Epithelial cell of proximal tubule (primary cell): ENCODE measurements around the gene PGAM2. TPM values are rescaled to one million over a fixed set of nuclear protein-coding genes. Genes with fewer than 3 reads are reported as not detected.

ENCODE experiments used
- DNase-seq: peaks from one replicate; pipeline ENCODE4 v3.0.0-alpha.2; 2011; ENCODE audit warnings: low read depth
- H3K4me3 ChIP-seq: 2 replicates; pipeline ENCODE4 v1.5.1; 2011; ENCODE audit warnings: low read depth, mild to moderate bottlenecking, low read length
- total RNA-seq: library from RNA; depleted of rRNA; stranded (reverse); fragments of >200 nt; gene quantifications from 2 replicates; pipeline ENCODE4 v1.2.3, GENCODE V29; 2015
- TF ChIP-seq, protein P1 (sequence below): conservative IDR thresholded peaks from 2 replicates; pipeline ENCODE4 v1.5.1; 2012; ENCODE audit warnings: low read depth, mild to moderate bottlenecking, low read length

Gene PGAM2
- total RNA-seq, 1 donor from 2014 or later, result not detected

DNA sequence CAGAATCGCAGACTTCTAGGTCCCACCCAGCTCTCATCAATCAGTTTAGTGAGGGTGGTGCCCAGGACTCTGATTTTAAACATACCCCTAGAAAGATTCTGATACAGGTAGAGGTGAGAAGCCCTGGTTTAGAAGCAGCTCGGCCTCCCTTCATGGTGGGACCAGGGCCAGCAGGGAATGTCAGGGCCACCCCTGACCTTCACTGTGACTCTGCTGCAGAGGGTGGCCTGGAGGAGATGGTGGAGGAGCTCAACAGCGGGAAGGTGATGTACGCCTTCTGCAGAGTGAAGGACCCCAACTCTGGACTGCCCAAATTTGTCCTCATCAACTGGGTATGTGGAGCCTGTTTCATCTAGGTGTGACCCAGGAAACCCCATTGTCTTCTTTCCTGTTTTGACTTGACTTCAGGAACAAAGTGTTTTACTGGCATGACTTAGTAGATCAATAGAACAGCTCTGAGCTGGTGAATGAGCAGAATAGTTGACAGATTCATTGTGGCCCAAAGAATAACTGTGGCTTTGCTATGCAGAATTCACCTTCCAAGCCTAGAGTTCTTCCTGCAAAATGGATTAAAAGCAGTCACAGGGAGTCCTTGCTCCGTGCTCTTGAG is 13.7 kb downstream of the PGAM2 start:
- TF ChIP-seq, protein P1, sequence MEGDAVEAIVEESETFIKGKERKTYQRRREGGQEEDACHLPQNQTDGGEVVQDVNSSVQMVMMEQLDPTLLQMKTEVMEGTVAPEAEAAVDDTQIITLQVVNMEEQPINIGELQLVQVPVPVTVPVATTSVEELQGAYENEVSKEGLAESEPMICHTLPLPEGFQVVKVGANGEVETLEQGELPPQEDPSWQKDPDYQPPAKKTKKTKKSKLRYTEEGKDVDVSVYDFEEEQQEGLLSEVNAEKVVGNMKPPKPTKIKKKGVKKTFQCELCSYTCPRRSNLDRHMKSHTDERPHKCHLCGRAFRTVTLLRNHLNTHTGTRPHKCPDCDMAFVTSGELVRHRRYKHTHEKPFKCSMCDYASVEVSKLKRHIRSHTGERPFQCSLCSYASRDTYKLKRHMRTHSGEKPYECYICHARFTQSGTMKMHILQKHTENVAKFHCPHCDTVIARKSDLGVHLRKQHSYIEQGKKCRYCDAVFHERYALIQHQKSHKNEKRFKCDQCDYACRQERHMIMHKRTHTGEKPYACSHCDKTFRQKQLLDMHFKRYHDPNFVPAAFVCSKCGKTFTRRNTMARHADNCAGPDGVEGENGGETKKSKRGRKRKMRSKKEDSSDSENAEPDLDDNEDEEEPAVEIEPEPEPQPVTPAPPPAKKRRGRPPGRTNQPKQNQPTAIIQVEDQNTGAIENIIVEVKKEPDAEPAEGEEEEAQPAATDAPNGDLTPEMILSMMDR, result no peak
- no peak for DNase-seq
- H3K4me3 ChIP-seq, result no peak overlapping the region

DNA sequence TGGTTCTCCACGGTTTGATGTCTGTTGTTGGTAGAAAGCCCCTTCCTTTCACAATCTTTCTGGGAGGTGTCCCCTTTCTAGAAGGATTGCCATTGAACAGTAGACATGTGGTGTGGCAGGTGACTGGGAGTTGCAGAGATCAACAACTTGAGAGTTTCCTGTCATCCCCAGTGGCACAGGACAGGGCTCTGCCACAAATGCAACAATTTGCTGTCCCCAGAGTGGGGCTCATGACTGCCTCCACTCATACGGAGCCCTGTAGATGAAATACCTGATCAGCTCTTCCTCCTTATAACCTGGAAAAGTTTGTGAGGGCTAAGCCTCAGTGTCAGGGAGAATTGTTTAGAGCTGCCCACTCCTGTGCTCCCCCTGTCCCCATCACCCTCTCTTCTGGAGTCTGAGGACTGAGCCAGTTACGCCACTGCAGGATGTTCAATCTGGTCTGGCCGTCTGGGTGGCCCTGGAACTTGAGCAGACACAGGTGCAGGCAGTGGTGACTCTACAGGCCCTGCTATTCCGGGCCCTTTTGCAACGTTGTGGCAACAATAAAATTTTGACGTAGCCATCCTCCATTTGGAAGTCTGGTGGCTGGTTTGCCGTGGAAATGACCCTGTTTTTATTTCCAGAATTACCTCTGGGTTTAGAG is 14.3 kb downstream of the PGAM2 start:
- no peak for DNase-seq
- TF ChIP-seq, protein P1, result no peak
- H3K4me3 ChIP-seq, result no peak overlapping the region

DNA sequence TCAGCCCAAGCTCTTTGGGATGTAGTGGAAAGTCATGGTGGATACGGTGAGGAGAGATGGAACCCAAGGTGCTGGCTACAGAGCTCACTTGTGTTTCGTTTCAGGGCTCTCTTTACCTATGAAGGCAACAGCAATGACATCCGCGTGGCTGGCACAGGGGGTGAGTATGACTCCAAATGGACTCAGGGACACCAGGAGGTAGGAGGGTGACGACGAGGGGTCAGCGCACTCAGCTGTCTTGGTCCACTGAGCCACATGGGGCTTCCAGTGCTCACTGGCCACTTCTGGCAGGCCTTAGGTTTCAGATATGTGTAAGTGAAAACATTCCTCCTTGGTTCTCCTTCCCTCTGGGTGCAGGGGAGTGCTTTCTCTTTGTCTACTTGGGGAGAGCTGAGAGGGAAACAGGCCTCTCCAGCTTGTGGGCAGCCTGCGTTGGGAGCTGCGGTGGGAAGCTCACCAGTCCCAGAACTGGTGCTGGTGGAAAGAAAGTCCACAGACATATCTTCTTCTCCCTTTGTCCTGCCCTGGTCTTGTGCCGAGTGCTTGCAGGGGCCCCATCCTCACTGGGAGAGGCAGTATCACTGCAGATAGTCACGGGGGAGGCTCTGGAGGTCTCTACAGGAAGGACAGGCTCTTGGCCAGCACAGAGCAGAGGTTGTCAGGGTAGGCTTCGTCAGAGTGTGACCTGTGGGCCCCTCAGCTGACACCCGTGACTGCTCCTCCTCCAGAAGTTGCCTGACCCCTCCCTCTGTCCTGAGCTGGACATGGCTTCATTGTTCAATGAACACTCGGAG is 15.0 kb downstream of the PGAM2 start:
- no peak overlapping the region for H3K4me3 ChIP-seq
- TF ChIP-seq, protein P1, result no peak
- DNase-seq, result no peak

DNA sequence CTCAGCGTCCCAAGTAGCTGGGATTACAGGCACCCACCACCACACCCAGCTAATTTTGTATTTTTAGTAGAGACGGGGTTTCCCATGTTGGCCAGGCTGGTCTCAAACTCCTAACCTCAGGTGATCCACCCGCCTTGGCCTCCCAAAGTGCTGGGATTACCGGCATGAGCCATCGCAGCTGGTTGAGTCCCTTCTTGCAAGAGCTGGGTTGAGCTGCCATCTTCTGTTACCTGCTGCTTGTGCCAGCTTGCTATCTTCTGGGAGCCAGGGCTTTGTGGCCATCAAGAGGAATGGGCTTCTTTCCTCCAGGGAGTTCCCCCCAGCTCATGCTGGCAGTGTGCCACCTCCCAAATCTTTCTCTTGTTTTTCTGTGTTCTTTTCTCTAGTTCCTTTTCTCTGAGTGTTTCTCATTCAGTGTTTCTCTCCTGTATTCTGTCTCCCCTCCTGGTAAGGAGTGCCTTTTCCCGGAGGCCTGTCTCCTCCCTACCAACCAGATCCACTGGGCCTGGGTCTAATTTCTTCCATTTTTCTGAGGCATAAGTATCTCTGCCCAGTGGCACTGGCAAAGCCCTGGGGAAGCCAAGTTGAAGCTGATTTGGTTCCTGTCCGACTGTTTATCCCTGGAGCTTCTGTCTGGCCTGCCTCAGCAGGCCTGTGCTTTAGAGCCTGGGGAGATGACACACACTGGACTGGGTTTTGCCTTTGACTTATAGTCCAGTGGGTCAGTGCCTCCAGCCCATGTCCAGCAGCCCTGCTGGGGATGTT is 17.2 kb downstream of the PGAM2 start:
- H3K4me3 ChIP-seq, result no peak overlapping the region
- TF ChIP-seq, protein P1, result no peak
- no peak for DNase-seq

DNA sequence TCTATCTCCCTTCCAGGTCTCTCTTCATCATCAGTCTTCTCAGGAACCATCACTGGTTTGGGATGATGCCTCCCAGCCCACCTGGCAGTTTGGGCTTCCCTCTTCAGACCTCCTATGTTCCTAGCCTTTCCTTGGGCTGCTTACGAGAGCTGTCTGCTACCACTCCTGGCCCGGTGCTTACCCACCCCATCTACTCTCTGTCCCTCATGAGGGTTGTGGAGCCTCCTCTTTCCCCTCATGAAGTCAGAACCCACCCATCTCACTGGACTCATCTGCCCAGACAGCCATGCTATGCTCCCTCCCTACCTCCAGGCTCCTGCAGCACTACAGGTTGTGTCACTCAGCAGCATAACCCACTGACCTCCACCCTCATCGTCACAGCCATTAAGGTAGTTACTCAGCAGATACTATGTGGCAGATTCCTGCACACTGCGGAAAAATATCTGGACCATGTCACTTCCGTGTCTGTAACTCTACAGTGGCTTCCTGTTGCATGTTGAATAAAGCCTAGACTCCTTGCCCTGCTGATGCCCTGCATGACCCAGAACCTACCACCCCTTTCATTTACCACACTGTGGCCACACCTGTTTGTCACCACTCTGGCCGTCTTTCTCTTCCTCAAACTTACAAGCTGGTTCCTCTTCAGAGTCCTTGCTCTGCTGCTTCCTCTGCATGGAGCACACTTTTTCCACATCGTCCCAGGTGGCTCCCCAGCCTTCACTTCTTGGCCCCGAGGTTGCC is 18.9 kb downstream of the PGAM2 start:
- no peak for DNase-seq

More for the DNA sequence above, 18.9 kb downstream of the PGAM2 start:
- H3K4me3 ChIP-seq, result no peak overlapping the region
- TF ChIP-seq, protein P1, result no peak
